Measurements from ENCODE around the gene YEATS2. TPM values are rescaled to one million over a fixed set of nuclear protein-coding genes. Genes with fewer than 3 reads are reported as not detected.

The YEATS2 gene
- total RNA-seq, 1 experiment from 2014 or later = 33.8 TPM

DNA sequence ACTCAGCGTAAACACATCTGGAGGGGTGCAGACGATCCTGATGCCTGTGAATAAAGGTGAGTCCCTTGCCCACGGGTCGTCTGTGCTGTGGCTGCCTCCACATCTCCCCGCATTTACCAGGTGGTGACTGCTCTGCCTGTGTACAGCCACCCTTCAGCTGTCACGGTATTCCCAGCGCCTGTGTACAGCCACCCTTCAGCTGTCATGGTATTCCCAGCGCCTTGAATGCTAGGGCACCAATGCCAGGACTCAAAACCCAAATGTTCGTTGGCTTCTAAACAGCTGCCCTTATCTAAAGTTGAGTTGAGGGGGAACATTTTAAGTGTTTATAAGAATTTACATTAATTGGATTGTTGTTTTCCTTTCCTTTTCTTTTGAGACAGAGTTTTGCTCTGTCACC lies 100.4 kb downstream of the YEATS2 start:
- TF ChIP-seq SIN3A (IDR thresholded peaks at IDR 0.05; ENCODE audit: borderline replicate concordance, insufficient read depth, low read depth, low read length) (no peak), POLR2AphosphoS5 (IDR thresholded peaks at IDR 0.05; ENCODE audit: low read depth, low read length) (no peak), TCF7L2 (IDR thresholded peaks at IDR 0.05; ENCODE audit: low read depth, low read length) (no peak)
- TF ChIP-seq, protein P1, sequence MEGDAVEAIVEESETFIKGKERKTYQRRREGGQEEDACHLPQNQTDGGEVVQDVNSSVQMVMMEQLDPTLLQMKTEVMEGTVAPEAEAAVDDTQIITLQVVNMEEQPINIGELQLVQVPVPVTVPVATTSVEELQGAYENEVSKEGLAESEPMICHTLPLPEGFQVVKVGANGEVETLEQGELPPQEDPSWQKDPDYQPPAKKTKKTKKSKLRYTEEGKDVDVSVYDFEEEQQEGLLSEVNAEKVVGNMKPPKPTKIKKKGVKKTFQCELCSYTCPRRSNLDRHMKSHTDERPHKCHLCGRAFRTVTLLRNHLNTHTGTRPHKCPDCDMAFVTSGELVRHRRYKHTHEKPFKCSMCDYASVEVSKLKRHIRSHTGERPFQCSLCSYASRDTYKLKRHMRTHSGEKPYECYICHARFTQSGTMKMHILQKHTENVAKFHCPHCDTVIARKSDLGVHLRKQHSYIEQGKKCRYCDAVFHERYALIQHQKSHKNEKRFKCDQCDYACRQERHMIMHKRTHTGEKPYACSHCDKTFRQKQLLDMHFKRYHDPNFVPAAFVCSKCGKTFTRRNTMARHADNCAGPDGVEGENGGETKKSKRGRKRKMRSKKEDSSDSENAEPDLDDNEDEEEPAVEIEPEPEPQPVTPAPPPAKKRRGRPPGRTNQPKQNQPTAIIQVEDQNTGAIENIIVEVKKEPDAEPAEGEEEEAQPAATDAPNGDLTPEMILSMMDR (IDR thresholded peaks at IDR 0.05) = no peak
- TF ChIP-seq, protein P2, sequence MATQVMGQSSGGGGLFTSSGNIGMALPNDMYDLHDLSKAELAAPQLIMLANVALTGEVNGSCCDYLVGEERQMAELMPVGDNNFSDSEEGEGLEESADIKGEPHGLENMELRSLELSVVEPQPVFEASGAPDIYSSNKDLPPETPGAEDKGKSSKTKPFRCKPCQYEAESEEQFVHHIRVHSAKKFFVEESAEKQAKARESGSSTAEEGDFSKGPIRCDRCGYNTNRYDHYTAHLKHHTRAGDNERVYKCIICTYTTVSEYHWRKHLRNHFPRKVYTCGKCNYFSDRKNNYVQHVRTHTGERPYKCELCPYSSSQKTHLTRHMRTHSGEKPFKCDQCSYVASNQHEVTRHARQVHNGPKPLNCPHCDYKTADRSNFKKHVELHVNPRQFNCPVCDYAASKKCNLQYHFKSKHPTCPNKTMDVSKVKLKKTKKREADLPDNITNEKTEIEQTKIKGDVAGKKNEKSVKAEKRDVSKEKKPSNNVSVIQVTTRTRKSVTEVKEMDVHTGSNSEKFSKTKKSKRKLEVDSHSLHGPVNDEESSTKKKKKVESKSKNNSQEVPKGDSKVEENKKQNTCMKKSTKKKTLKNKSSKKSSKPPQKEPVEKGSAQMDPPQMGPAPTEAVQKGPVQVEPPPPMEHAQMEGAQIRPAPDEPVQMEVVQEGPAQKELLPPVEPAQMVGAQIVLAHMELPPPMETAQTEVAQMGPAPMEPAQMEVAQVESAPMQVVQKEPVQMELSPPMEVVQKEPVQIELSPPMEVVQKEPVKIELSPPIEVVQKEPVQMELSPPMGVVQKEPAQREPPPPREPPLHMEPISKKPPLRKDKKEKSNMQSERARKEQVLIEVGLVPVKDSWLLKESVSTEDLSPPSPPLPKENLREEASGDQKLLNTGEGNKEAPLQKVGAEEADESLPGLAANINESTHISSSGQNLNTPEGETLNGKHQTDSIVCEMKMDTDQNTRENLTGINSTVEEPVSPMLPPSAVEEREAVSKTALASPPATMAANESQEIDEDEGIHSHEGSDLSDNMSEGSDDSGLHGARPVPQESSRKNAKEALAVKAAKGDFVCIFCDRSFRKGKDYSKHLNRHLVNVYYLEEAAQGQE (IDR thresholded peaks at IDR 0.05; ENCODE audit: insufficient read depth in 1 of 2, low read depth in 2 of 2, low read length in 1 of 2) = no peak
- Histone ChIP-seq H3K27ac (ENCODE audit: low read length) (no peak overlapping the region), H3K4me3 (ENCODE audit: low read depth in 2 of 2, low read length in 2 of 2) (no peak overlapping the region), H3K9me3 (ENCODE audit: control insufficient read depth, insufficient read depth, low read depth, low read length) (no peaks in the 10 kb centered on the region), H3K4me1 (ENCODE audit: control insufficient read depth, insufficient read depth, low read length) (no peaks in the 10 kb centered on the region), H3K36me3 (ENCODE audit: control insufficient read depth, insufficient read depth, low read length) (peaks cover 14% of the 10 kb centered on the region), H3K27me3 (ENCODE audit: control insufficient read depth, insufficient read depth, low read length) (no peaks in the 10 kb centered on the region)
- intact Hi-C loops (cut with micrococcal nuclease; ENCODE audit: unreplicated experiment) = no loop called here
- POLR2A ChIA-PET = no interaction called here
- BruUV-seq (replicated peaks) = no TSS peak
- ATAC-seq = peak; percentile 46; the same call in 1 of the 2 replicates
- CTCF ChIA-PET = no interaction called here
- DNase-seq (ENCODE audit: low read depth, low spot score) = no peak
- in situ Hi-C loops (cut with HindIII; ENCODE audit: low pct_unique_long_range_greater_than_20kb, low sequenced_read_pairs) = no loop called here

DNA sequence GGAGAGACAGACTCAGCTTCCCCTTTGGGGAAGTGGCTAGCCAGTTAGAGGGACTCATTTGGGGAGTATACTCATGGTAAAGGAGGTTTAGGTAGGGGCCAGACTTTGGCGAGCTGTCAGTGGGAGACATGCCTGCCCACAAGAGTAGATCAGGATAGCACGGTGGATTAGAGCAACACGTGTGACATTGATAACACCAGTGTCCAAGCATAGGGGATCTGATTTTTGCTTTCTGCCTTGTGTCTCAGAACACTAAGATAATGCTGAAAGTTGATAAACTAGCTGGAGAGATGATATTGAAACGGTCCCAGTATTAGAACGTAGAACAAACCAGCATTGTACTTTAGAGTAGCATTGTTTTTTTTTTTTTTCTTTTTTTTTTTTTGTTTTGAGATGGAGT lies 101.9 kb downstream of the YEATS2 start:
- H3K27ac ChIP-seq (ENCODE audit: low read length) = no peak overlapping the region
- CTCF ChIA-PET = no interaction called here
- H3K4me3 ChIP-seq (ENCODE audit: low read depth in 2 of 2, low read length in 2 of 2) = no peak overlapping the region
- TF ChIP-seq POLR2AphosphoS5 (IDR thresholded peaks at IDR 0.05; ENCODE audit: low read depth, low read length) (no peak), SIN3A (IDR thresholded peaks at IDR 0.05; ENCODE audit: borderline replicate concordance, insufficient read depth, low read depth, low read length) (no peak), TCF7L2 (IDR thresholded peaks at IDR 0.05; ENCODE audit: low read depth, low read length) (no peak)
- TF ChIP-seq, protein P2 (IDR thresholded peaks at IDR 0.05; ENCODE audit: insufficient read depth in 1 of 2, low read depth in 2 of 2, low read length in 1 of 2) = no peak
- TF ChIP-seq, protein P1 (IDR thresholded peaks at IDR 0.05) = no peak
- ATAC-seq (no peak), DNase-seq (ENCODE audit: low read depth, low spot score) (no peak)
- intact Hi-C loops (cut with micrococcal nuclease; ENCODE audit: unreplicated experiment) = no loop called here
- no TSS peak for BruUV-seq (replicated peaks)
- in situ Hi-C loops (cut with HindIII; ENCODE audit: low pct_unique_long_range_greater_than_20kb, low sequenced_read_pairs) = no loop called here
- no peaks in the 10 kb centered on the region for H3K4me1 ChIP-seq (ENCODE audit: control insufficient read depth, insufficient read depth, low read length)
- H3K27me3 ChIP-seq (ENCODE audit: control insufficient read depth, insufficient read depth, low read length) = no peaks in the 10 kb centered on the region
- peaks cover 14% of the 10 kb centered on the region for H3K36me3 ChIP-seq (ENCODE audit: control insufficient read depth, insufficient read depth, low read length)
- POLR2A ChIA-PET = no interaction called here
- H3K9me3 ChIP-seq (ENCODE audit: control insufficient read depth, insufficient read depth, low read depth, low read length) = no peaks in the 10 kb centered on the region

Data from Panc1 (cell line).